Neuronal stem cell (in vitro differentiated cells): ENCODE data around the gene PARP3.
A peak's percentile ranks its signal among the peaks of the same experiment; 100 is the strongest.
"Not testable (repeated sequence)": the region's sequence is repeated elsewhere in the genome, so short reads cannot be mapped to it uniquely, and the experiment has no call there.

Experiments
- DNase-seq: peaks from one replicate; pipeline ENCODE4 v3.0.0-alpha.2; 2013; ENCODE audit warnings: low spot score
- H2AFZ ChIP-seq: one replicate; pipeline ENCODE4 v1.6.1; 2013; ENCODE audit warnings: mild to moderate bottlenecking, low read length, inconsistent platforms
- H2AK5ac ChIP-seq: 2 replicates; pipeline ENCODE4 v1.6.1; 2013; ENCODE audit warnings: low read depth, mild to moderate bottlenecking, inconsistent platforms, low read length, moderate library complexity, mixed read lengths
- H2BK120ac ChIP-seq: 2 replicates; pipeline ENCODE4 v1.6.1; 2013; ENCODE audit warnings: low read depth, mild to moderate bottlenecking, inconsistent platforms, low read length, moderate library complexity, mixed read lengths
- H2BK12ac ChIP-seq: one replicate; pipeline ENCODE4 v1.6.1; 2013; ENCODE audit warnings: low read length, inconsistent platforms
- H2BK15ac ChIP-seq: 2 replicates; pipeline ENCODE4 v1.6.1; 2013; ENCODE audit warnings: mild to moderate bottlenecking, low read length, inconsistent platforms, mixed read lengths
- H2BK5ac ChIP-seq: one replicate; pipeline ENCODE4 v1.6.1; 2013; ENCODE audit warnings: inconsistent platforms, mild to moderate bottlenecking, low read length, moderate library complexity
- H3K14ac ChIP-seq: one replicate; pipeline ENCODE4 v1.6.1; 2013; ENCODE audit warnings: low read length, inconsistent platforms
- H3K18ac ChIP-seq: 2 replicates; pipeline ENCODE4 v1.6.1; 2013; ENCODE audit warnings: low read length, inconsistent platforms
- H3K23ac ChIP-seq: 2 replicates; pipeline ENCODE4 v1.6.1; 2013; ENCODE audit warnings: low read depth, mild to moderate bottlenecking, mixed read lengths, low read length, inconsistent platforms; ENCODE audit not compliant: poor library complexity
- H3K27ac ChIP-seq: replicated peaks from 3 replicates; pipeline ENCODE4 v1.5.1; 2013; ENCODE audit warnings: low read length, inconsistent platforms
- H3K27me3 ChIP-seq, 3 experiments: 2 replicates each; pipeline ENCODE4 v1.6.1; 2013; ENCODE audit warnings: low read length in 3 of 3, mild to moderate bottlenecking in 2 of 3, inconsistent platforms in 1 of 3, low read depth in 1 of 3, mixed read lengths in 1 of 3, moderate library complexity in 1 of 3; ENCODE audit not compliant: control insufficient read depth in 3 of 3, insufficient read depth in 3 of 3
- H3K36me3 ChIP-seq, 2 donors: replicated peaks in 1 of 2; 2 replicates each; pipeline ENCODE4 v1.6.1; 2013; ENCODE audit warnings: low read length in 2 of 2; ENCODE audit not compliant: control insufficient read depth in 2 of 2, insufficient read depth in 2 of 2
- H3K4ac ChIP-seq: 2 replicates; pipeline ENCODE4 v1.6.1; 2013; ENCODE audit warnings: inconsistent platforms, mild to moderate bottlenecking, low read length, moderate library complexity
- H3K4me1 ChIP-seq, 2 donors: 1 replicate in 1 of 2; 2 replicates in 1 of 2; pipeline ENCODE4 v1.6.1; 2013; ENCODE audit warnings: low read length in 2 of 2, low read depth in 1 of 2; ENCODE audit not compliant: control insufficient read depth in 2 of 2, insufficient read depth in 1 of 2
- H3K4me2 ChIP-seq: one replicate; pipeline ENCODE4 v1.6.1; 2013; ENCODE audit warnings: mild to moderate bottlenecking, low read length, inconsistent platforms; ENCODE audit not compliant: insufficient read depth, poor library complexity, severe bottlenecking
- H3K4me3 ChIP-seq, 2 donors: 2 replicates each; pipeline ENCODE4 v1.5.1; 2013; ENCODE audit warnings: low read length in 2 of 2, mild to moderate bottlenecking in 2 of 2, inconsistent platforms in 1 of 2, moderate library complexity in 1 of 2
- H3K79me1 ChIP-seq: one replicate; pipeline ENCODE4 v1.6.1; 2013; ENCODE audit warnings: low read depth, mild to moderate bottlenecking, inconsistent platforms, low read length, moderate library complexity
- H3K9ac ChIP-seq: one replicate; pipeline ENCODE4 v1.6.1; 2013; ENCODE audit warnings: mild to moderate bottlenecking, low read depth, low read length, inconsistent platforms; ENCODE audit not compliant: poor library complexity
- H3K9me3 ChIP-seq, 2 donors: replicated peaks in 1 of 2; 2 replicates each; pipeline versions ENCODE3 to v1.6.1; 2013; ENCODE audit warnings: low read length in 2 of 2, mild to moderate bottlenecking in 2 of 2, inconsistent platforms in 1 of 2, low read depth in 1 of 2, mixed read lengths in 1 of 2, moderate library complexity in 1 of 2; ENCODE audit not compliant: control insufficient read depth in 2 of 2, insufficient read depth in 1 of 2
- H4K8ac ChIP-seq: one replicate; pipeline ENCODE4 v1.6.1; 2013; ENCODE audit warnings: low read depth, mild to moderate bottlenecking, inconsistent platforms, low read length, moderate library complexity
- H4K91ac ChIP-seq: one replicate; pipeline ENCODE4 v1.6.1; 2013; ENCODE audit warnings: low read length, low read depth, mild to moderate bottlenecking, inconsistent platforms; ENCODE audit not compliant: poor library complexity
- WGBS, 2 donors: extraction: QIAGEN DNeasy Blood & Tissue Kit; methylation state at CpG; one replicate each; pipeline ENCODE4 v1.1.7; 2013; ENCODE audit warnings: missing lambda C conversion rate in 2 of 2, mixed read lengths in 1 of 2; ENCODE audit not compliant: insufficient read length in 2 of 2, insufficient replicate concordance in 1 of 2; ENCODE audit errors: extremely low coverage in 2 of 2; 5-methylcytosine and 5-hydroxymethylcytosine counted together

The PARP3 gene

DNA sequence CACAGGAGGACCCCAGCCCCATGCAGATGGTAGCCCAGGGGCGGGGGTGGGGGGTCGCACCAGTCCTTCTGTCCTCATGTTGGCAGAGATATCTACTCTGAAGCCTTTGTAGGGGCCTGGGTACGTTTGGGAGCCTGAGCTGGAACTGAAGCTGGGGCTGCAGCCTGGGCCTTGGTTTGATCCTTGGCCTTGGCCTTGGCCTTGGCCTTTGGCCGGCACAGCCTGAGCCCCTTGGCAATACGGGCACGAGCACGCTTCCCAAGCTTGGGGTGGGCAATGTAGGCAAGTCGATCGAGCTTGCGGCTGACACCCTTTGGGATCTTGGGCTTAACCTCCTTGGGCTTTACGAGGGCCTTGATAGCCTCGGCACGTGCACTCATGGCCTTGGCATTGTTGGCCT is 51.5 kb downstream of the PARP3 start:
- H2BK15ac ChIP-seq, H3K9me3 ChIP-seq, H3K4me2 ChIP-seq, H3K4me3 ChIP-seq, H2BK5ac ChIP-seq, H3K14ac ChIP-seq, H2BK120ac ChIP-seq, H4K91ac ChIP-seq, H3K27me3 ChIP-seq, H3K9ac ChIP-seq, H4K8ac ChIP-seq, DNase-seq, H2AK5ac ChIP-seq, H3K18ac ChIP-seq, H2AFZ ChIP-seq, H2BK12ac ChIP-seq, H3K23ac ChIP-seq, H3K27ac ChIP-seq, H3K4ac ChIP-seq: not testable (repeated sequence)
- H3K79me1 ChIP-seq, result peaks cover 13% of the 10 kb centered on the region
- WGBS, 2 donors, result no CpG with 5 or more reads among the region's 13 CpGs
- H3K4me1 ChIP-seq, result peaks cover 14 to 16% of the 10 kb centered on the region in 2 donors
- peaks cover 28 to 41% of the 10 kb centered on the region in 2 donors for H3K36me3 ChIP-seq

DNA sequence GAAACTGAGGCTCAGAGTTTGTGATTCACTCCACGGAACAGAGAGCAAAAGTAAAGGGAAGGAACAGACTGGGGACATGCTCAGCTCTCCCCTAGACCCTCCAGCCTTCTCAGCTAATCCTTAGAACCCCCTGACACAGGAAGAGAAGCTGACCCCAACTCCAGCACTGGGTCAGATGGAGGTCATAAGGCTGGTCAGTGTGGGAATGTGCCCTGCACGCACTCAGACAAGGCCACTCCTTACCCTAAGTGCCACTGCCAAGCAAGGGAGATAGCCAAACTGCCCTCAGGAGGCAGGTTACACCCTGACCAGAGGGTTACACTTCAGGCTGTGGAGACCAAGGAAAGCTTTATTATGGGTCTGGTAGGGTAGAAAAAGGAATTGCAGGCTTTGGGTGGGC is 52.4 kb downstream of the PARP3 start:
- Histone ChIP-seq H2AK5ac (no peak overlapping the region), H3K4me3 (peak overlapping the region; percentile 58 to 89), H4K91ac (no peak overlapping the region), H2BK5ac (no peak overlapping the region), H3K14ac (no peak overlapping the region), H2BK12ac (no peak overlapping the region), H2AFZ (no peak overlapping the region), H3K9me3 (no peaks in the 10 kb centered on the region), H3K79me1 (peaks cover 9% of the 10 kb centered on the region), H3K18ac (no peak overlapping the region), H3K27ac (no peak overlapping the region), H3K27me3 (no peaks in the 10 kb centered on the region), H3K23ac (no peak overlapping the region), H2BK120ac (no peak overlapping the region), H3K4me2 (peak overlapping the region; percentile 63), H3K4ac (no peak overlapping the region), H3K4me1 (peaks cover 14 to 16% of the 10 kb centered on the region in 2 donors), H4K8ac (no peak overlapping the region), H2BK15ac (no peak overlapping the region), H3K36me3 (peaks cover 28 to 41% of the 10 kb centered on the region in 2 donors), H3K9ac (peak overlapping the region; percentile 56)
- no peak for DNase-seq
- no CpG with 5 or more reads among the region's 2 CpGs for WGBS, 2 donors

DNA sequence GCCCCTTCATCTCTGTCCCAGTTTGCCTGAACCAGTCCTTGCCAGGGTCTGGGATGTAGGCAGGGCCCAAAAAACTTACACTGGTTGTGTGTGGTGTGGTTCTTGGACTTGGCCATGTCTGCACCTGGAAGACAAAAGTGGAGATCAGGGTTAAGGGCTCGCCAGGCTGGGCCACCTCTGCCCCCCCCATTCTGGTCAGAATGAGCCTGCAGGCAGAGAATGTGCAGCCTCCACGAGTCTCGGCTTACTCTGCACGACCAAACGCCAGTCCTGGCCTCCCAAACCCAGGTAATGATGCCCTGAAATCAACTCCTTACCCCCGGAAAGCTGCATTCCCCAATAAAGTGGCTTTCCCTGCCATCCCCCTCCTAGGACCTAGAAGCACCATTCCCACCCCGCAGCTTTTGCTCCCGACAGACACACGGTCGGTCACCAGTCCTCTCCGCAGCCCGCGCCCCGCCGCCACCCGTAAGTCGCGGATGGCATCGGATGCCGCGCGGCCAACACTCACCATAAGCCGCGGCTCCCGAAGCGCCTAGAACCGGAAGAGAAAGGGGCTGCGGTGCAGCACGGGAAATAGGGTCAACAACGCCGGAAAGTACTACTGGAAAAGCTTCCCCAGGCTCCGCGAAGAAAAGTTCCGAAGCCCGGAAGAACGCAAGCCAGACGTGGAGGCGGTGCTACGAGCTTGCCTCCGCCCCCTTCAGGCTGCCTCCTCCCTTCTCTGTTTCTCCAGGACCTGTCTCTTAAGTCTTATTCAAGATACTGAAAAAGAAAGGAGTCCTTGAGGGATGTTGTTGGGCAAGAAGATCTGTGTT is 53.4 kb downstream of the PARP3 start, which contains the start of gene RPL29:
Gene RPL29, minus strand, starts transcription at position 550 of the 818 bp plus-strand sequence. Its CDS starts 434 bp downstream, at position 116.
- Histone ChIP-seq H3K4ac (no peak within 1 kb of the TSS), H2AK5ac (peak within 1 kb of the TSS; percentile 82), H2BK12ac (no peak within 1 kb of the TSS), H4K91ac (no peak within 1 kb of the TSS), H4K8ac (peak within 1 kb of the TSS; percentile 58), H3K27ac (peak within 1 kb of the TSS; percentile 73), H2BK15ac (no peak within 1 kb of the TSS), H2BK120ac (no peak within 1 kb of the TSS), H3K9ac (peak within 1 kb of the TSS; percentile 90), H3K18ac (peak within 1 kb of the TSS; percentile 81), H3K9me3 (no peaks in the 10 kb centered on the region), H3K4me2 (peak within 1 kb of the TSS; percentile 63), H3K23ac (peak within 1 kb of the TSS; percentile 97), H2AFZ (peak within 1 kb of the TSS; percentile 66), H3K79me1 (peaks cover 9% of the 10 kb centered on the region), H3K14ac (no peak within 1 kb of the TSS), H3K4me3 (peak within 1 kb of the TSS; percentile 89 to 96), H3K4me1 (peaks cover 14 to 16% of the 10 kb centered on the region in 2 donors), H3K27me3 (peaks cover 0 to 2% (median 0%) of the 10 kb centered on the region in 3 experiments), H3K36me3 (peaks cover 28 to 41% of the 10 kb centered on the region in 2 donors), H2BK5ac (peak within 1 kb of the TSS; percentile 83)
- no CpG with 5 or more reads among the region's 40 CpGs for WGBS, 2 donors
- peak; percentile 87 for DNase-seq

DNA sequence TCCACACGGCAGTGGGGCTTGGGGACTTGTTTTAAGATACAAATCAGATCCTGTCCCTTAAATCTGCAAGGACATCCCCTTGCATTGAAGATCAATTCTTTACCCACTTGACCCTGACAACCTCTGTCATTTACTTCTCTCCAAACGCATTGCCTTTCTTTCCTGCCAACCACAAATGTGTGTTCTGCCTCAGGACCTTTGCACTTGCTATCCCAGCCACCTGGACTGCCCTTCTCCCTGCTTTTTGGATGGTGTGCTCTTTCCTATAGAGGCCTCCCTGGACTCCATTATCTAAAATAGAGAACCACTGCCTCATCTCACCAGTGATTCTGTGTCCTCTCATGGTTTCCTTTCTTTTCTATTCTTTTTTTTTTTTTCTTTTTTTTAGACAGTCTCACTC is 55.0 kb downstream of the PARP3 start:
- Histone ChIP-seq H3K9me3 (no peaks in the 10 kb centered on the region), H4K91ac (no peak overlapping the region), H3K79me1 (peaks cover 7% of the 10 kb centered on the region), H3K18ac (no peak overlapping the region), H3K36me3 (peaks cover 21 to 31% of the 10 kb centered on the region in 2 donors), H3K23ac (no peak overlapping the region), H2AK5ac (no peak overlapping the region), H3K14ac (no peak overlapping the region), H3K4me1 (peaks cover 20% of the 10 kb centered on the region in 2 donors), H3K4me3 (no peak overlapping the region), H2BK5ac (no peak overlapping the region), H2BK15ac (no peak overlapping the region), H2BK120ac (no peak overlapping the region), H3K27ac (no peak overlapping the region), H3K9ac (no peak overlapping the region), H2BK12ac (no peak overlapping the region), H3K4me2 (no peak overlapping the region), H2AFZ (no peak overlapping the region), H3K27me3 (peaks cover 0 to 2% (median 0%) of the 10 kb centered on the region in 3 experiments), H3K4ac (no peak overlapping the region), H4K8ac (no peak overlapping the region)
- DNase-seq, result no peak
- no CpG with 5 or more reads among the region's 2 CpGs for whole genome bisulfite sequencing, 2 donors
